WTC11 (cell line): ENCODE data around the gene CACNA1H. TPM values are rescaled to one million over a fixed set of nuclear protein-coding genes. Genes with fewer than 3 reads are reported as not detected.
A peak's percentile ranks its signal among the peaks of the same experiment; 100 is the strongest.

Experiments
- ATAC-seq: fragments of 200-7000 bp; cut with Tn5 transposase; 2 replicates; pipeline ENCODE4 v1.10.0; 2021; ENCODE audit warnings: mild to moderate bottlenecking, moderate library complexity
- CTCF ChIA-PET: fragments of 300-600 bp; sonication (Branson Sonifier 250); formaldehyde crosslinking; loops from one replicate; lab custom pipeline; 2021; ENCODE audit warnings: antibody characterized with exemption; lab: Charles Lee
- POLR2A ChIA-PET: fragments of 350-600 bp; sonication (Branson Sonifier 250); formaldehyde crosslinking; loops from one replicate; lab custom pipeline; 2021; ENCODE audit warnings: antibody characterized with exemption; lab: Charles Lee
- DNase-seq: peaks from one replicate; pipeline ENCODE4 v3.0.0; 2021; ENCODE audit warnings: low spot score
- H3K27ac Mint-ChIP-seq: 2 replicates; pipeline ENCODE4 v1.8.0; 2021; ENCODE audit warnings: mixed read lengths
- H3K27me3 Mint-ChIP-seq: 2 replicates; pipeline ENCODE4 v1.8.0; 2021; ENCODE audit warnings: low read depth, mild to moderate bottlenecking, moderate library complexity, mixed read lengths
- H3K36me3 Mint-ChIP-seq: 2 replicates; pipeline ENCODE4 v1.8.0; 2021; ENCODE audit warnings: mixed read lengths
- H3K4me1 Mint-ChIP-seq: 2 replicates; pipeline ENCODE4 v1.8.0; 2022; ENCODE audit warnings: mixed read lengths
- H3K4me3 Mint-ChIP-seq: 2 replicates; pipeline ENCODE4 v1.8.0; 2021; ENCODE audit warnings: mild to moderate bottlenecking, moderate library complexity, mixed read lengths
- H3K9me3 Mint-ChIP-seq: 2 replicates; pipeline ENCODE4 v1.8.0; 2021; ENCODE audit warnings: mixed read lengths
- ATF1 ChIP-seq: sonication (generic); formaldehyde crosslinking; IDR thresholded peaks from 2 replicates; pipeline ENCODE4 v1.8.1; 2023; ENCODE audit warnings: mild to moderate bottlenecking, moderate library complexity, missing genetic modification reagents
- ELF4 ChIP-seq: sonication (generic); formaldehyde crosslinking; IDR thresholded peaks from 2 replicates; pipeline ENCODE4 v1.8.1; 2022; ENCODE audit warnings: low read depth, mild to moderate bottlenecking, moderate library complexity, missing genetic modification reagents
- EMX1 ChIP-seq: fragments of 250-450 bp; sonication (Bioruptor Pico); IDR thresholded peaks from 2 replicates; pipeline ENCODE4 v1.8.0; 2021; ENCODE audit warnings: mild to moderate bottlenecking
- GRHL2 ChIP-seq: fragments of 250-450 bp; sonication (Bioruptor Pico); IDR thresholded peaks from 2 replicates; pipeline ENCODE4 v1.8.0; 2022; ENCODE audit warnings: mild to moderate bottlenecking, moderate library complexity; ENCODE audit not compliant: insufficient replicate concordance, severe bottlenecking
- GTF2I ChIP-seq: fragments of 250-450 bp; sonication (Bioruptor Pico); conservative IDR thresholded peaks from 2 replicates; pipeline ENCODE4 v1.4.0; 2021; ENCODE audit warnings: mild to moderate bottlenecking
- HMGA2 ChIP-seq: fragments of 250-450 bp; sonication (Bioruptor Pico); IDR thresholded peaks from 2 replicates; pipeline ENCODE4 v1.4.0; 2021; ENCODE audit warnings: mild to moderate bottlenecking, moderate library complexity
- IRF2 ChIP-seq: sonication (generic); formaldehyde crosslinking; IDR thresholded peaks from 2 replicates; pipeline ENCODE4 v1.8.0; 2022; ENCODE audit warnings: low read depth, missing genetic modification reagents, borderline replicate concordance
- PRDM15 ChIP-seq: sonication (generic); formaldehyde crosslinking; IDR thresholded peaks from 2 replicates; pipeline ENCODE4 v1.8.0; 2022; ENCODE audit warnings: missing genetic modification reagents
- RELA ChIP-seq: sonication (generic); formaldehyde crosslinking; IDR thresholded peaks from 2 replicates; pipeline ENCODE4 v1.8.1; 2022; ENCODE audit warnings: missing genetic modification reagents, mild to moderate bottlenecking, borderline replicate concordance
- TCF7 ChIP-seq: sonication (generic); formaldehyde crosslinking; IDR thresholded peaks from 2 replicates; pipeline ENCODE4 v1.8.0; 2022; ENCODE audit warnings: mild to moderate bottlenecking, low read depth, missing genetic modification reagents, moderate library complexity
- TEAD1 ChIP-seq: sonication (generic); formaldehyde crosslinking; IDR thresholded peaks from 2 replicates; pipeline ENCODE4 v1.8.0; 2022; ENCODE audit warnings: mild to moderate bottlenecking, missing genetic modification reagents
- ZNF263 ChIP-seq: sonication (generic); formaldehyde crosslinking; IDR thresholded peaks from 2 replicates; pipeline ENCODE4 v1.8.1; 2022; ENCODE audit warnings: low read depth, mild to moderate bottlenecking, moderate library complexity, missing genetic modification reagents
- ZNF281 ChIP-seq: sonication (generic); formaldehyde crosslinking; IDR thresholded peaks from 2 replicates; pipeline ENCODE4 v1.8.0; 2023; ENCODE audit warnings: mild to moderate bottlenecking, missing genetic modification reagents
- ZNF317 ChIP-seq: sonication (generic); formaldehyde crosslinking; IDR thresholded peaks from 2 replicates; pipeline ENCODE4 v1.8.1; 2023; ENCODE audit warnings: low read depth, mild to moderate bottlenecking, moderate library complexity, missing genetic modification reagents, borderline replicate concordance
- total RNA-seq: library from RNA; stranded (reverse); gene quantifications from 3 replicates; pipeline ENCODE4 v1.2.3, GENCODE V29; 2021
- TF ChIP-seq, protein P1 (sequence below): sonication (generic); formaldehyde crosslinking; IDR thresholded peaks from 2 replicates; pipeline ENCODE4 v1.8.0; 2023; ENCODE audit warnings: missing genetic modification reagents

Gene CACNA1H
- total RNA-seq, 1 experiment from 2014 or later: 38.0 TPM

DNA sequence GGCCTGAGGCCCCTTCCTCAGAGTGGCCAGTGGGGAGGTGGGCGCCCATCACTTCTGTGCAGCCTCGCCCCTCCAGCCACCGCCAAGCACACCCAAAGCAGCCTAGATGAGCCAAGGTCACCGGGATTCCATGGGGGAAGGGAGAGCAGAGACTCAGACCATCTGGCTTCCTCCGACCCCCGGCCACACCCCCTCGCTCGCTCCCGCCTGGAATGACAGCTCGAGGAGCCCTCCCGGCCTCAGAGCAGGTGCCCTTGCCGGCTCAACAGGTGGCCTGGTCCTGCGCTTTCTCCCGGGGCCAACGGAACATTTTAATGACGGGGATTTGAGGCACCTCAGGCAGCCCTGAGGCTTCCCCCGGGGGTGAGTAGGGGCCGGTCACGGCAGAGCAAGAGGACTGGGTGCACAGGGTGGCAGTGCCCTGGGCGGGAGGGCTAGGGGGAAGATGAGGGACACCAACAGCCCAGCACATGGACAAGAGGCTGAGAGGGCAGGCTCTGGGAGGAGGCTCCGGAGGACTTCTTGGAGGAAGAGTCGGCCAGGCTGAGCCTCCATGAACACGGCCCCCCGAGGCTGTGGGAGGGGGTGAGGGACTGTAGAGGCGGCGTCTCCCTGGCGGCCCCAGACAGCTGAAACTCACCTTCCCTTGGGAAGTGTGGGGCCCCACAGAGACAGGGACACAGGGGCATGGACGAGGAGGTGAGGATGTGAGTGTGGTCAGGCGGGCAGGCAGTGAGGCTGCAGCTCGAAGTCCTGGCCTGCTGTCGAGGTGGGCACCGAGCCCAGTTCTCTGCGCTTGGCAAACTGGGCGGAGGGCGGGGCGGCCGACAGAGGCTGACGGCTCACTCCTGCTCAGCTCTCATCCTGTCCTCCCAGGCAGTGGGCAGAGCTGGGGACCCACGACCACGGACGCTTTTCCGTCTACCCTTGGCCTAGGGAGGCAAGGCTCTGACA is 44.3 kb upstream of the CACNA1H start (continued):
- TF ChIP-seq ZNF281: no peak
- no peak for TF ChIP-seq PRDM15
- TF ChIP-seq, all 79 proteins: peak for 0

DNA sequence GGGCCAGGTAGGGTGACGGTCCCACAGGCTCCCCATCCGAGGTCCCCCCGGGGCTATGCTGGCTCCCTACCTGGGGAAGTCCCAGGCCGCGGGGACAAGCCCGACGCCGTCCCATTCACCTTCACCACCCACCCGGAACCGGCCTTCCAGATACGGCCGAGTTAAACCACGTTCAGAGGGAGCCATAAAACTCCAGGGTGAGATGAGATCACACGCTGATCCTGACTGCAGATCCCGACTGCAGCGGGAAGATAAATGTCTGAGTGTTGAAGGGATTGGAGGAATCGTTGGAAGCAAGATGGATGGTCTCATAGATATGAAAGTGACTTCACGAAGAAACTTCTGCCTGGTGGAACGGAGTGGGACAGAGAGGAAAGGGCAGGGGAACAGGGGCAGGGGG is 43.3 kb upstream of the CACNA1H start:
- Mint-ChIP-seq H3K4me3 (no peak overlapping the region), H3K9me3 (no peaks in the 10 kb centered on the region), H3K27me3 (peaks cover 18% of the 10 kb centered on the region; the same call in 1 of the 2 replicates), H3K27ac (peak overlapping the region; percentile 39; the same call in 1 of the 2 replicates), H3K36me3 (no peaks in the 10 kb centered on the region), H3K4me1 (no peaks in the 10 kb centered on the region)
- ATAC-seq (no peak), DNase-seq (no peak)
- ChIA-PET POLR2A (no interaction called here), CTCF (no interaction called here)
- TF ChIP-seq TEAD1 (CRISPR knock-in tag) (no peak), GRHL2 (CRISPR knock-in tag) (no peak), ELF4 (CRISPR knock-in tag) (no peak), ATF1 (CRISPR knock-in tag) (no peak)

- ChIA-PET POLR2A (interaction anchor here (0.7 to 1.1 kb wide), 2 partner anchors 34 to 397 kb away, joined by 3 to 6 read pairs; no protein-coding TSS in a partner anchor), CTCF (interaction anchor here (2.4 kb wide), 1 partner anchor 10 kb away, joined by 8 read pairs; no protein-coding TSS in a partner anchor)
- ATAC-seq (no peak), DNase-seq (no peak)
- no peak overlapping the region for H3K27ac Mint-ChIP-seq
- peaks cover 18% of the 10 kb centered on the region; the same call in 1 of the 2 replicates for H3K27me3 Mint-ChIP-seq
- H3K36me3 Mint-ChIP-seq: no peaks in the 10 kb centered on the region
- H3K4me1 Mint-ChIP-seq: no peaks in the 10 kb centered on the region
- TF ChIP-seq EMX1 (CRISPR knock-in tag) (no peak), HMGA2 (CRISPR knock-in tag) (no peak), TCF7 (CRISPR knock-in tag) (no peak), RELA (CRISPR knock-in tag) (no peak), ZNF263 (CRISPR knock-in tag) (no peak), GTF2I (CRISPR knock-in tag) (no peak), ZNF317 (CRISPR knock-in tag) (no peak), IRF2 (CRISPR knock-in tag) (no peak)
- TF ChIP-seq, protein P1, sequence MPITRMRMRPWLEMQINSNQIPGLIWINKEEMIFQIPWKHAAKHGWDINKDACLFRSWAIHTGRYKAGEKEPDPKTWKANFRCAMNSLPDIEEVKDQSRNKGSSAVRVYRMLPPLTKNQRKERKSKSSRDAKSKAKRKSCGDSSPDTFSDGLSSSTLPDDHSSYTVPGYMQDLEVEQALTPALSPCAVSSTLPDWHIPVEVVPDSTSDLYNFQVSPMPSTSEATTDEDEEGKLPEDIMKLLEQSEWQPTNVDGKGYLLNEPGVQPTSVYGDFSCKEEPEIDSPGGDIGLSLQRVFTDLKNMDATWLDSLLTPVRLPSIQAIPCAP (CRISPR knock-in tag): no peak
- H3K9me3 Mint-ChIP-seq: no peaks in the 10 kb centered on the region
- H3K4me3 Mint-ChIP-seq: no peak overlapping the region
Observed at GRCh38 chr16:1112506-1113184, 40.3 kb upstream of the CACNA1H start.
